Measurements from ENCODE around the gene PEAK1.
"Not testable (repeated sequence)": the region's sequence is repeated elsewhere in the genome, so short reads cannot be mapped to it uniquely, and the experiment has no call there.

The PEAK1 gene

GRCh38 chr15:77420610-77421369 is 886 bp upstream of the PEAK1 start, which contains the start of gene HMG20A:
HMG20A (plus strand) TSS chr15:77420888; CDS start chr15:77458408, 37,520 bp downstream.
- DNase-seq, result peak; percentile 37 to 47

DNA sequence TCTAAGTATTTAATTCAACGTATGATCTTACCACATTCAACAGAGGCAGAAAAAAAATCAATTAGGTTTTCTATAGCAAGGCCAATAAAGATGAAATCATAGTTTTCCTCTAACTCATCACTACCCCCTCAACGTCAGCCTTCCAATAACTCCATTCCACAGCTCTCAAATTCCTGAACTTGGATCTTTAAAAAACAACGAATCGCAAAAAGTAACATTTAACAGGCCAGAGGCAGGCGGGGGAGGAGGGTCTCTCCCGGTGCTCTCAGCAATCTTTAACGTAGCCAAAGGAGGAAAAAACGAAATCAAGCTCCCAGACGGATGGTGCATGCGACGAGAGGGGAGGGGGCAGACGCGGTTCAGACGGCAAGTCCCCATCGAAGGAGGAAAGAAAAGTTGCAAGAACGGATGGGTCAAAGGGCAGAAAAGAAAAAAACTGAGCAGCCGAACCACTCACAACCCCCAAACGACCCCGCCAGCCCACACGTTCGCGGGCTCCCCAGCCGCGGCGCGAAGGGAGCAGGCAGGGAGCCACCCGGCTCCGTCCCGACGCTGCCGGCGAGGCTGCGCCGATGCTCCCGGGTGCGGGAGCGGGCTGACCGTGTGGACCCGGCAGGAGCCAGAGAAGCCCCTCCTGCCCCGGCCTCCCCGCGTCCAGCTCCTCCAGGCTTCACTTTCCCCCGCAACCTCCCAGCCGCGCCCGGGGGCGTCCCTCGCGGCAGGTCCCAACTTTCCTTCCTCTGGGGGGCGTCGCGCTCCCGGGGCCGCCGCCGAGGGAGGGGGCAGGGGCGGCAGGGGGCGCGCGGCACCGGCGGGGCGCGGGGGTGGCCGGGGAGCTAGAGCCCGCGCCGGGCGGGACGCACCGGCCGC is 703 bp downstream of the PEAK1 start:
- DNase-seq, result peak; percentile 38 to 58

GRCh38 chr15:77418391-77418965 is 1.4 kb downstream of the PEAK1 start:
- DNase-seq, result no peak

- no peak for DNase-seq
These were observed 2.3 kb downstream of the PEAK1 start for GRCh38 chr15:77417602-77418001.

DNA sequence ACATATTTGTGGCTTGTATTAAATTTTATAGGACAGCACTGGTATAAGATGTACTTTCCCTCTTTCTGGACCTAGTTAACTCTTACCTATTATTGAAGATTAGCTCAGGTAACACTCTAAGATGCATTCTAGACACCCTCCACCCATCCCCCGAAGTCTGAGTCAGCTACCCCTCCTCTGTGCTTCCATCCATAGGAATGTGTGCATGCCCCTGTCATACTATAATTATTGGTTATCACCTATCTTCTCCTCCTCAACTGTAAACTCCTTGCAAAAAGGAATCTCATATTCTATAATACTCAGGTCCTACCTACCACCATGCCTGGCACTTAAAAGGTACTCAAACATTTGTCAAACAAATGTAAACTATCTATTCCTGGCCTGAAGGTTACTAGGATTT is 3.0 kb downstream of the PEAK1 start:
- no peak for DNase-seq

DNA sequence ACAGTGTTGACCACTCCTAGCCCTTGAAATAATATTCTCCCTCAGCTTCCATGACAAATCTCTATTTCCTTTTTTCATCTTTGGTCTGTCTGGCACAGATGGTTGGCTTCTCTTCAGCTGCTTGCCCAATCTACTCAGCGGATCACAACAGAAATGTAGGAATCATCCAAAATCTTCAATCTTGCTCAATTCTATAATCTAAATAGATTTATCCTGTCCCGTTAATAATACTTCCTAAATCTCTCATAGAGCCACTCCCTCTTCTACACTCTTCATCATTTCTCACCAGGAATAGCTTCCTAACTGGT is 3.8 kb downstream of the PEAK1 start:
- no peak for DNase-seq

- DNase-seq, result no peak
These were observed 4.3 kb downstream of the PEAK1 start for GRCh38 chr15:77415450-77416147.

GRCh38 chr15:77414789-77415442 is 5.0 kb downstream of the PEAK1 start:
- no peak for DNase-seq

GRCh38 chr15:77413699-77414349 is 6.1 kb downstream of the PEAK1 start:
- DNase-seq, result no peak

GRCh38 chr15:77412972-77413698 is 6.8 kb downstream of the PEAK1 start:
- no peak for DNase-seq

- DNase-seq, result no peak
These were observed 8.3 kb downstream of the PEAK1 start for GRCh38 chr15:77411619-77411976.

DNA sequence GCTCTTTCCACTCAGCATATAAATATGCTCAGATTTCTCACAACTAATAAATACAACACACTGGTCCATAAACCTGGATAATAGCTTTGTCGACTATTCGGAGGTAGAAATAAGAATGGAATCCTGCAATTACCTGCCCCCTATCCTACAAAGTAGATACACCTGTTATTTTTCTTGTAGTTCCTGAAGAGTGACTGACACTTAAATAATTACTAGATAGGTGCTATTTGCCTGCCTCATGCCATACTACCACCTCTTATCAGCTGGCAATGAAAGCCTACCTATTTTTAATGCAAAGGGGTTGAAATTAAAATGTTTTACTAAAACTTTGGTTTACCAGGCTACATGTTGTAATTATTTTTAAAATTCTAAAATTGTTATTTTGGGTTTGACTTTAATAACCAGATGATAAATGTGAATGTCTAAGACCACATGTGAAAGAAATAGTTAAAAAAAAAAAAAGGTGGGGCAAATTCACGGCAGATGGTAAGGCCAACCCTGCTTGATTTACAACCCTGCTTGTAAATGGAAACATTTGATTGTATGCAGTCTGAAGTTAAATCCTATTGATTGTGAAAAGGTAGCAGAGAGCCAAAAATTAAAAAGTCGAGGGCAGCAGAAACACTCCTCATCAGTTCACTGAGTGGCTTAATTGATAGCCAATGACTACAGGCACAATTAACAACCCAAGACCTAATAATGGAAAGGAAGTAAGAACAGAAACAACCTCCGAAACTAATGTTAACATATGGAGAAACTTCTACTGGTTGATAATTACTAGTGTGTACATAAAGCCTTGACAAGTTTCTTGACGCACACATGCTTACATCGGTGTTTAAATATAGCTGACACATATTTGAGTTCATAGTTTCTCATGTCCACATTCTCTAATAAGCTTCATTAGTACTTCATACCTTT is 8.9 kb downstream of the PEAK1 start:
- no peak for DNase-seq

GRCh38 chr15:77410157-77410500 is 9.8 kb downstream of the PEAK1 start:
- not testable (repeated sequence) for DNase-seq

DNA sequence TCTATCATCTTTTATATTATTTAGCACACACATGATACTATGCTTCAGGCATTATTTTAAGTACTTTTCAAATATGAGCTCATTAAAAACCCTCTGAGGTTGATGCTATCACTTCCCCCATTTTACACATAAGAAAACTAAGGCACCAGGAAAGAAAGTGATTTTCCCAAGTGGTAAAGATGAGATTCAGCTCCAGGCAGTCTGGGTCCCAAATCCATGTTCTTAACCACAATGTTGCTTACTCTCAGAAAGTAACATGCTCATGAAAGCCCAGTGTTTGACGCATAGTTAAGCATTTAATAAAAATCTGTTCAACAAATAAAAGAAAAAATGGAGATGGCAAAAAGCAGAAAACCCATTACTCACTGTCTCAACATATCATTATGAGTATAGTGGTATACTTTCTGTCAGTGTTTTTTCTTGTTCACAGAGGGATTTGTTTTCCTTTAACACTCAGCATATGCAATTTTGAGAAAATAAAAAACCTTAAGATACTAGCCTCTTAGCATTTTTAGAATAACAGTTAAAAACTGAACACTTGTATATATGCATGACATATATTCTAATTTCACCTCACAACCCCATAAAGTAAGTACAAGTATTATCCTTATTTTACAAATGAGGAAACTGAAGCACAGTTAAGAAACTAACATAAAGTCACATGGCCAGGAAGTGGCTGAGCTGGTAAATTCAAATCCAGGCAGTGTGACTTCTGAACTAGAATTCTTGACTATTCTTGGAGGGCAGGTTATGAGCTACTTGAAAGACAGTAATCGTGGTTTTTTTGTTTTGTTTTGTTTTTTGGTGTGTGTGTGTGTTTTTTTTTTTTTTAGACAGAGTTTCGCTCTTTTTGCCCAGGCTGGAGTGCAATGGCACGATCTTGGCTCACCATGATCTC is 10.4 kb downstream of the PEAK1 start:
- DNase-seq, result no peak

DNA sequence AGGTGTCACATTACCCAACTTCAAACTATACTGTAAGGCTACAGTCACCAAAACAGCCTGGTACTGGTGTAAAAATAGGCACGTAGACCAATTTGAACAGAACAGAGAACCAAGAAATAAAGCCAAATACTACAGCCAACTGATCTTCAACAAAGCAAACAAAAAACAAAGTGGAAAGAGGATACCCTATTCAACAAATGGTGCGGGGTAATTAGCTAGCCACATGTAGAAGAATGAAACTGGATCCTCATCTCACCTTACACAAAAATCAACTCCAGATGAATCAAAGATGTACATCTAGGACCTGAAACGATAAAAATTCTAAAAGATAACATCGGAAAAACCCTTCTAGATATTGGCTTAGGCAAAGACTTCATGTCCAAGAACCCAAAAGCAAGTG is 13.1 kb downstream of the PEAK1 start:
- no peak for DNase-seq

GRCh38 chr15:77406173-77406759 is 13.6 kb downstream of the PEAK1 start:
- DNase-seq, result not testable (repeated sequence)

GRCh38 chr15:77402740-77403379 is 17.0 kb downstream of the PEAK1 start:
- no peak for DNase-seq

DNA sequence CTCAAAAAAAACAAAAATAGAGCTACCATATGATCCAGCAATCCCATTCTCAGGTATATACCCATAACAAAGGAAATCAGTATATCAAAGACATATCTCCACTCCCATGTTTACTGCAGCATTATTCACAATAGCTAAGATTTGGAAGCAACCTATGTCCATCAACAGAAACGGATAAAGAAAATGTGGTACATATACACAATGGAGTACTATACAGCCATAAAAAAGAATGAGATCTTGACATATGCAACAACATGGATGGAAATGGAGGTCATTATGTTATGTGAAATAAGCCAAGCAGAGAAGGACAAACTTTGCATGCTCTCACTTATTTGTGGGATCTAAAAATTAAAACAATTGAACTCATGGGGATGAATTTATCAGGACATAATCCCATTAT is 19.6 kb downstream of the PEAK1 start:
- DNase-seq, result no peak
